Mesodermal cell (in vitro differentiated cells): Measurements from ENCODE around the gene NEDD4L.
"Not testable (repeated sequence)": the region's sequence is repeated elsewhere in the genome, so short reads cannot be mapped to it uniquely, and the experiment has no call there.

ENCODE experiments used
- H3K27ac ChIP-seq: 2 replicates; pipeline ENCODE4 v1.7.0; 2013; ENCODE audit warnings: mild to moderate bottlenecking, low read depth, low read length, moderate library complexity; ENCODE audit not compliant: severe bottlenecking
- H3K36me3 ChIP-seq: 2 replicates; pipeline ENCODE4 v1.7.1; 2013; ENCODE audit warnings: mild to moderate bottlenecking, low read length, moderate library complexity; ENCODE audit not compliant: control insufficient read depth, insufficient read depth
- H3K4me1 ChIP-seq: one replicate; pipeline ENCODE4 v1.7.1; 2013; ENCODE audit warnings: mild to moderate bottlenecking, low read length; ENCODE audit not compliant: insufficient read depth, control insufficient read depth, poor library complexity, severe bottlenecking
- H3K4me3 ChIP-seq: 2 replicates; pipeline ENCODE4 v1.7.0; 2013; ENCODE audit warnings: low read length, control low read depth, mild to moderate bottlenecking; ENCODE audit not compliant: insufficient read depth, poor library complexity, severe bottlenecking; ENCODE audit errors: extremely low read depth
- H3K9me3 ChIP-seq: 2 replicates; pipeline ENCODE4 v1.7.1; 2013; ENCODE audit warnings: mild to moderate bottlenecking, low read length, moderate library complexity; ENCODE audit not compliant: control insufficient read depth
- WGBS, 2 experiments: methylation state at CpG; one replicate each; pipeline ENCODE4 v1.1.5; 2013; ENCODE audit warnings: missing lambda C conversion rate in 2 of 2; ENCODE audit not compliant: insufficient coverage in 2 of 2; 5-methylcytosine and 5-hydroxymethylcytosine counted together

Gene NEDD4L

DNA sequence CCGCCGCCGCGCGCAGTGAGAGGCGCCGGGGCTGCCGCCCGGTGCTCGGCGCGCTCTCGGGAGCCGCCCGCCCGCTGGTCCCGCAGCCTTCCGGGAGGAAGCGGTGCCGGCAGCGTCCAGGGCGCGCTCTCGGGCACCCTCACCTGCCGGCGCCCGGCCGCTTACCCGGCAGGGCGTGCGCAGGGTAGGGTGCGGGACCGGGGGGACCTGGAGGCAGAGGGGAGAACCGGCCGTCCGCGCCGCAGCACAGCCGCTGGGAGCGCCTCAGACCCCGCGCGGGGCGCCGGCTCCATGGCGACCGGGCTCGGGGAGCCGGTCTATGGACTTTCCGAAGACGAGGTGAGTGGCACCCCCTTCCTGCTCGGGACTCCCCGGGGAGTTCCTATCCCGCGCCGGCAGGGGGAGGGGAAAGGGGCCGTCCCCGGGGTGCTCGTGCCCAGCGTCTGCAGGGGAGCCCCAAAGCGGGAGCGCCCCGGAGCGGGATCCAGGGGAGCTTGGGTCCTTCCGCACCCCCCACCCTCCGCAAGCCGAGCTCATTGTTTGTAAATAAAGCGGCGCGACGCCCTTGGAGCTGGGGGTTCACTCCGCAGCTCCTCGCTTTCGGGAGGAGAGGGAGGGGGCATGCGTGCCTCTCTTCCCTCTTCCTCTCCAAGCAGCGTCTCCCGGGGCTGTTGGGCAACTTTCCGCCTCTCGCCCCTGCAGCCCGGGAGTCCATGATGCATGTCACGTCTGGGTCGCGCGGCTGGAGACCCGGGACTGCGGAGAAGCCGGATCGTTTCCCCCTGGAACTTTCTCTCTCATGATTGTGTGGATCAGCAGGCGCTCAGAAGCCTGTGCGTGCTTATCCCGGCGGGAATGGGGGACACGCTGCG, 580 bp downstream of the NEDD4L start:
- no peaks in the 10 kb centered on the region for H3K36me3 ChIP-seq
- 0% methylated on average over 29 to 73 of the region's 94 CpGs for WGBS, 2 experiments
- peaks cover 17% of the 10 kb centered on the region for H3K4me1 ChIP-seq
- peak overlapping the region; percentile 23 for H3K27ac ChIP-seq
- no peaks in the 10 kb centered on the region for H3K9me3 ChIP-seq
- peak overlapping the region; percentile 76 for H3K4me3 ChIP-seq

DNA sequence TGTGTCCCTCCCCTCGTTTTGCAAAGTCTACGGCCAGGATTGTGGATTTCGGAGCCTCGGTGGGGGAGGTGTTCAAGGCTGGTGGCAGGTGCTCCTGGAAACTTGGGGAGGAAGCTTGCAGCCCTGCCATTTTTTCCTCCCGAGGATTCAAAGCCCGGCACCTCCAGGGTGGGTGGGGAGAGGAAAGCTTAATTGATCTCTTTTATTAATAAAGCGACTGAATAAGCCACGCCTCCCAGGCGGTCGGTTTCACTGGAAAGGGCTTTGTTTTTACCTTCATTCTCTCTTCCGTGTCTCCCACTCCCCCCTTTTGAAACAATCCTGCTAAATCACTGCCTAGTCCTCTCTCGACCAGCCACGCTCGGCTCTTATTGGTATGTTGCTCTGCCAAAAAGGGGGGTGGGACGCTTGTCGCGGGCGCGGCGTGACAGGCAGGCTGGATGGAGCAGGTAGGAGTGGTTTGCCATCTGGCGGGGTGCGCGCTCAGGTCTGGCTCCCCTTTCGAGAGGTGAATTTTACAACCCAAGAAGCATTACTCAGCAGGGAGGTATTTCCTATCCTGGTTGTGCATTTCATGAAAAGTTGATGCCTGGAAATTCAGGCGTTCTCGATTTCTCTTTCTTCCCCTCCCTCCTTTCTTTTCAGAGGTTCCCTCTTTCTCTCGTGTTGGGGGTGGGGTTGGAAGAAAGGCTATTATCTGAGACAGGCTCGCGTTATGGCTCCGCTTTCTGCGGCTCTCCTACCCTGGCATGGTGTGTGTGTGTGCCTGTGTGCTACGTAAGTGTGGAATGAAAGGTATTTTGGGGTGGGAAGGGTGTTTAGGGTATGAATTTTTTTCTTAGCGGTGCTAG, 1.4 kb downstream of the NEDD4L start:
- H3K36me3 ChIP-seq: no peaks in the 10 kb centered on the region
- peak overlapping the region; percentile 58 for H3K27ac ChIP-seq
- no peaks in the 10 kb centered on the region for H3K9me3 ChIP-seq
- H3K4me1 ChIP-seq: peaks cover 17% of the 10 kb centered on the region
- 0 to 1% methylated on average over 13 to 21 of the region's 33 CpGs for WGBS, 2 experiments
- peak overlapping the region; percentile 76 for H3K4me3 ChIP-seq

DNA sequence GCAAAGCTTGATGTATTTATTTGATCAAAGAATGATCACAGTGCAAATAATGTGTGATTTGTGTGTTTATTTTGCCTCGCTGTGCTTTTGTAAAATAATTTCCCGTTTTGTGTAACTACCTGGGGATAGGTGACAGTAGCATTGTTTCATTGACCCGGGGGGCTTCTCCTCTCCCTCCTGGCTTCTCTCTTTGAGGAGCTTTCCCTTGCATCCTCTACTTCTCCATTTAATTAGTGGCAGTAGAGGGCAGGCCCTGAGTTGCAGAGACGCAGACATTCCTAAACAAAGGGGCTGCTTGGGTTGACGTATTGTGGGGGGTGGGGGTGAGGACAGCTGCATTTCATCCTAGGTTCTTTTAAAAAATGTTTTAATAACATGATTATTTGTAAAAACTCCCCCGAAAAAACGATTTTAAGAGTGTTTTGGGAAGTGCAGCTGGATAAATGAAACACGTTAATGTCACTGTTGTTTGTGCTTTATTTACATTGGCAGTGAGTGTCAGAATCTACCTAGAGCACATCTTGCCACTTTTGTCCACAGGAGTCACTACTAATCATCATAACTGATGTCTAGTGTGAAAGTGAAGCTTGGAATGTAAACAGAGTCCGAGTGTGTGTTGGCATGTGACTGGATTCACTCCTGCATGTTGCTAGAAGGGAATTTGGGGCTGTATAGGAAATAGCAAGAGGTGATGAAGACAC, 2.2 kb downstream of the NEDD4L start:
- Histone ChIP-seq H3K27ac (peak overlapping the region; percentile 58), H3K36me3 (no peaks in the 10 kb centered on the region), H3K4me1 (peaks cover 17% of the 10 kb centered on the region), H3K9me3 (no peaks in the 10 kb centered on the region), H3K4me3 (peak overlapping the region; percentile 76)
- WGBS, 2 experiments: 0 to 27% methylated on average over 1 to 3 of the region's 9 CpGs

DNA sequence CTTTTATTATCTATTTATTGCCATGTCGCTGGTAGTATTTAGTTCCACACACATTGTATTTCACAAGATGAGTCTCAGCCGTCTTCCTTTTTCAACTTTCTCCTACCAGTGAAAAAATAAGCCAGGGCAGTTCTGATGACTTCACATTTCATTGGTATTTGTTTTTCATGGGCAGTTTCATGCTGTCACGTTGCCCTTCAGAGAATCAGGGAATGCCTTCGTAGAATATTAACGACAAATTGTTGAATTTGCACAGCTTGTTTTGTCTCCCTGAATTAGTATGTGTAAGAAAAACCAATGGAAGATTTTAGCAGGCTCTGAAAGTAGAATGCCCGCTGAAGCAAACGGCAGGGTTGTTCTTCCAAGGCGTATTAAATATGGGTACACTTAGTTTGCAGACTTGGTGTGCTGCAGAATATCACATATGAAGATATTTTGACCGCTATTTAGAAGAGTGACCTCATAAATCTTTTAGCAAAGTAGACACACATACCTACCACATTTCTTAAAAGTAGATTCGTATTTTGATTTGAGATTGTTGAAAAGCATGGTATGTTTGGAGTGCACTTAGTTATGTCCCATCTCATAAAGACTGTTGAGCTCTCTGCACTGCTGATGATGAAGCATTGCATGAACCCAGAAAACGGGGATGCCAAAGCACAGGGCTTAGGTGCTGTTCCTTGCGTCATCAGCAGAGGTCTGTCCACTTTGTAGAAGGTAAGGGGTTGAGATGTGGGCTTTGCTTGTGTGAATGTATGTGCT, 2.9 kb downstream of the NEDD4L start:
- H3K4me1 ChIP-seq: peaks cover 19% of the 10 kb centered on the region
- no peak overlapping the region for H3K4me3 ChIP-seq
- H3K27ac ChIP-seq: no peak overlapping the region
- no peaks in the 10 kb centered on the region for H3K9me3 ChIP-seq
- H3K36me3 ChIP-seq: no peaks in the 10 kb centered on the region
- WGBS, 2 experiments: 62 to 72% methylated on average over 4 to 6 of the region's 12 CpGs

DNA sequence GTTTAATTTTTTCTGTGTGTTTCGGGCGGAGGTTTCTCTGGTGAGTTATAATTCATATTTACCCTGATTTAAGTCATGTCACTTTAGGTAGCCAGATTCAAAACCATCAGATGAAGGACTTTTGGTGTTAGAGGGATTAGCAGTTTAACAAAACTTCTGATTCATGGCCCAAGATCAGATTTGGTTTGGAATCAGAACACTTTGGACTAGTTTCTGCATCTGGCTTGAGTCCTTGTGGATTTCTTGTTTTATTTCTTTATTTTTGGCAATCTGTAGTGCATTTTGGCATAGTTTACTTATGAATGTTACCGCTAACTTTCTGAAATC, 3.5 kb downstream of the NEDD4L start:
- WGBS, 2 experiments: no CpG with 5 or more reads among the region's 3 CpGs
- peaks cover 23% of the 10 kb centered on the region for H3K4me1 ChIP-seq
- no peak overlapping the region for H3K4me3 ChIP-seq
- H3K36me3 ChIP-seq: no peaks in the 10 kb centered on the region
- no peak overlapping the region for H3K27ac ChIP-seq
- no peaks in the 10 kb centered on the region for H3K9me3 ChIP-seq

DNA sequence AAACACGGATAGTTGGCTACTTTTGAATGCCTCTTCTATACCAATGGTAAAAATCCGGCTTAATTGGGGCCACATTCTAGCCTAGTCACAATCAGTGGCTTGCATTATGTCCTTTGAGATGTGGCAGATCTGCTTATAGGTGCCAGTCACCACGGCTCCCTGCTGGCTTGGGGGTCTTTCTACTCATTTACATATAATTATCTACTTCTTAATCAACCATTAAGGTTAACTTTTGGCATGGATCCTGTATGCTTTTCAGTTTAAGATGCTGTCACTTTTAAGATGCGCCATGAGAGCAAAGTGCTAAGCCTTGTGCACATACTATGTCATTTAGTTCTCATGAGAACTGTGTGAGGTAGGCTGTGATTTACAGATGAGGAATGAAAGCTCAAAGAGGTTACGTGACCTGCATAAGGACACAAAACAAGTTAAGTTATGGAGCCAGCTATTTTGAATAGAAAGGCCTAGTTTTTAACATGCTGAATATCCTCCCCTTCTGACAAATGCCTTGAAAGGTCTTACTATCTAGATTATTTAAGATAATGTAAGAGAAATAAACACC, 4.1 kb downstream of the NEDD4L start:
- no peak overlapping the region for H3K27ac ChIP-seq
- no peaks in the 10 kb centered on the region for H3K36me3 ChIP-seq
- H3K4me3 ChIP-seq: no peak overlapping the region
- 82 to 90% methylated on average over 4 to 5 of the region's 5 CpGs for WGBS, 2 experiments
- H3K9me3 ChIP-seq: no peaks in the 10 kb centered on the region
- peaks cover 23% of the 10 kb centered on the region for H3K4me1 ChIP-seq

DNA sequence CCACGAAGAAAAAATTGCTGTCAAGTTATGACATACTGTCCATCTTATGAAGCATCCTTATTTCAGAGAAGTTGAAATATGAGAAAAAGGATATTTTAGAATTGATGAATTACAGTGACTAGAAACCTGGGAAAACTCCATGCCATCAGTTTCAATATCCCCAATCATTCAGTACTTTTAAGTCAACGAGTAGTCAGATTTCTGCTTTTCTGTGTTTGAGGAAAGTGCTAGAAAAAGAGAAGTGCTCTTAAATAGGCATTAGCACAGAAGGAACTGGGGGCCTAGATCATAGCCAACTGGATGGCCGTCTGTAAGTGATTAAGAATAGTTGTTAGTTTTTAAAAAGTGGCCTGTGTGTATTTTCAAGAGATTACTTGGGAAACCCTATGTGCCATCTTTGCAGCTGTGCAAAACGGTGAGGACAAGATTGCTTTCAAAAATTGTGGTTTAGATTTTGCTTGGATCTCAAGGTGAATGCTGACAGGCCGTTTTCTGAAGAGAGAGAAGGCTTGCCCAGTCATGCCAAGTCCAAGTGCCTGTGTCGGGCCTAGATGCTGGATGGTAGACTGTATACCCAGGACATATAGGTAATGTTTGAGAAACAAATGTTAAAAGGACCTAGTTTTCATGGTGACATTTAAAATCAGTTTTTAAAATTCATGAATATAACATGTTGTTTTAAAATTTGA, 5.1 kb downstream of the NEDD4L start:
- WGBS, 2 experiments: 83 to 84% methylated on average over 4 to 5 of the region's 6 CpGs
- H3K9me3 ChIP-seq: no peaks in the 10 kb centered on the region
- H3K36me3 ChIP-seq: no peaks in the 10 kb centered on the region
- H3K4me3 ChIP-seq: no peak overlapping the region
- H3K4me1 ChIP-seq: peaks cover 26% of the 10 kb centered on the region
- H3K27ac ChIP-seq: no peak overlapping the region

DNA sequence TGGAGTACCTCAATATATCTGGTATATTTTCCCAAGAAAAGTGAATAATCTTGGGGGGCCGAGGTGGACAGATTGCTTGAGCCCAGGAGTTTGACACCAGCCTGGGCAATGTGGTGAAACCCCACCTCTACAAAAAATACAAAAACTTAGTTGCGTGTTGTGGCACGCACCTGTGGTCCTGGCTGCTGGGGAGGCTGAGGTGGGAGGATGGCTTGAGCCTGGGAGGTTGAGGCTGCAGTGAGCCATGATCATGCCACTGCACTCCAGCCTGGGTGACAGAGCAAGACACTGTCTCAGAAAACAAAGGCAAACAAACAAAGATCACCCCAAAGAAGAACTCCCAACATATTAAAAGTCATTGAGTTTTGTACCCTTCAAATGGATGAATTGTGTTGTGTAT, 6.9 kb downstream of the NEDD4L start:
- WGBS, 2 experiments: no CpG with 5 or more reads among the region's 3 CpGs
- H3K36me3 ChIP-seq, H3K27ac ChIP-seq, H3K9me3 ChIP-seq, H3K4me3 ChIP-seq: not testable (repeated sequence)
- H3K4me1 ChIP-seq: peaks cover 30% of the 10 kb centered on the region

DNA sequence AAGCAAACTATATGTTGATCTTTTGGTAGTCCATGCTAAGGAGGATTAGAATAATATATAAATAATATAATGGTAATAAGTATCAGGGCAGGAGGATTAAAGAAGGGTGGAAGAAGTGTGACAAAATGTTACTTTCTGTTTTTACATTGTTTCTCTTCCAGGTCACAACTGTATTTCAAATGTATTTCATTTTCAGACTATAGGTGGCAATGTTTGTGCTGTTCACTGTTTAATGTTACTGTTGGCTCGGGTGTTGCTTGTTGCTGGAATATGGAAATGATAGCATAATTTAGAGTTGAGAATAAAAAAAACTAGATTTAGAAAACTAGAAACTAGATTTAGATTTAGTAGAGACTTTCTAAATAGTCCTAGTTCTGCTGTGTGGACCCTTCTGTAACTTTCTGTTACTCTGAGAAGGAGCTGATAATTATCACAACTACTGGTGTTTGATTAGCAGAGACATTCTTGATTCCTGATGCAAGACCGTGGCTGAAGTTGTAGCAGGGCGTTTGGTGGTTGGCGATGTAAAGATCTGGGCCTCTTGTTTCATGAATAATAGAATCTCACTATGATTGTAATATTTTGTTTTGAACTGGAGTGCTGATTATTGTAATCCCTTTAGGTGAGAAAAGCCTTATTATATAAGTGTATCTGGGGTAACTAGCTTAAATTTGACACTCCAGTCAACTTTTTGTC, 7.9 kb downstream of the NEDD4L start:
- Histone ChIP-seq H3K9me3 (no peaks in the 10 kb centered on the region), H3K4me3 (no peak overlapping the region), H3K4me1 (peaks cover 24% of the 10 kb centered on the region), H3K36me3 (no peaks in the 10 kb centered on the region), H3K27ac (no peak overlapping the region)
- WGBS, 2 experiments: 93 to 100% methylated on average over 1 to 2 of the region's 4 CpGs
